ENCODE data around the gene SHISA8.

DNA sequence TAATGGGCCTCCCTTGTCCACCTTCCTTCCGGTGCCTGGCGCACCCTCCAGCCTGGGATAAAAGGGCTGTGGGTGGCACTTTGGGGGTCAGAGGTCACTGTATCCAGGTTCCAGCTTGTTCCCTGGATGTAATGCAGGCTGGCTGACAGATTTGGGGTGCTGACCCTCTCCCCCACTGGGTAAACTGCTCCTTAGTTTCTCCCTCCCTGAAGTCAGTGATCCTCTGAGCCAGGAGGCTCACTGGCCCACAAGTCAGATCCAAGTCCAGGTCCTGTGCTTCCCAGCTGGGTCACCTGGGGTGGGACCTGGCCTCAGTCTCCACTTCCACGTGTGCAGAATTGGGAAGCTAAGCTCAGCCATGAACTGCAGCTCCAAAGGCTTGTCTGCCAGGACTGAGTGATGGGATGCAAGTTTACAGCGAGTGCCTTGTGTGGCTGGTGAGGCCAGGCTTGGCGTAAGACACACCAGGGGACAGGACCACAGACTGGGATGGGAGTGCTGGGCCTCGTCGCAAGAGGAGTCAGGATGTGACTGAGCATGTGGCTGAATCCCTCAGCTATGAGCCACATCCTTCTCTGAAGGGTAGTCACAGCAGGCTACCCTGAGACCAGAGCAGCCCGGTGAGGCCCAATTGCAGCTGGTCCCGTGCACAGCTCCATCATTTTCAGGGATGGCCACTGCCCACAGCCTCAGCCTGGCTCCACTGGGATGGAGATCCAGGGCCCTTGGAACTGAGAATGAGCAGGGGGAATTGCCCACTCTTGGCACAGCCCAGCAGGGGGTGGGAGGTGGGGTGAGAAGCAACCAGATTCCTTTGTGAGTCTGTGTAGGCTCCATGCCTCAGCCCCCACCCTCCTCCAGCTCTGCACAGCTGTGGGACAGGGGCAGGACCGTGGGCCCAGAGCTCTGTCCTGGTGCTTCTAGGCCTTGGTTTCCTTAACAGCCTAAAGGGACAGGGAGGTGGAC, 7.2 kb downstream of the SHISA8 start:
- TF ChIP-seq, protein P1, sequence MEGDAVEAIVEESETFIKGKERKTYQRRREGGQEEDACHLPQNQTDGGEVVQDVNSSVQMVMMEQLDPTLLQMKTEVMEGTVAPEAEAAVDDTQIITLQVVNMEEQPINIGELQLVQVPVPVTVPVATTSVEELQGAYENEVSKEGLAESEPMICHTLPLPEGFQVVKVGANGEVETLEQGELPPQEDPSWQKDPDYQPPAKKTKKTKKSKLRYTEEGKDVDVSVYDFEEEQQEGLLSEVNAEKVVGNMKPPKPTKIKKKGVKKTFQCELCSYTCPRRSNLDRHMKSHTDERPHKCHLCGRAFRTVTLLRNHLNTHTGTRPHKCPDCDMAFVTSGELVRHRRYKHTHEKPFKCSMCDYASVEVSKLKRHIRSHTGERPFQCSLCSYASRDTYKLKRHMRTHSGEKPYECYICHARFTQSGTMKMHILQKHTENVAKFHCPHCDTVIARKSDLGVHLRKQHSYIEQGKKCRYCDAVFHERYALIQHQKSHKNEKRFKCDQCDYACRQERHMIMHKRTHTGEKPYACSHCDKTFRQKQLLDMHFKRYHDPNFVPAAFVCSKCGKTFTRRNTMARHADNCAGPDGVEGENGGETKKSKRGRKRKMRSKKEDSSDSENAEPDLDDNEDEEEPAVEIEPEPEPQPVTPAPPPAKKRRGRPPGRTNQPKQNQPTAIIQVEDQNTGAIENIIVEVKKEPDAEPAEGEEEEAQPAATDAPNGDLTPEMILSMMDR (conservative IDR thresholded peaks at IDR 0.05; ENCODE audit: low read length): no peak
- no peak for TF ChIP-seq EZH2phosphoT487 (IDR thresholded peaks at IDR 0.05; ENCODE audit: borderline replicate concordance)
